ENCODE data around the gene FHIP1A. TPM values are rescaled to one million over a fixed set of nuclear protein-coding genes. Genes with fewer than 3 reads are reported as not detected.
"Not testable (repeated sequence)": the region's sequence is repeated elsewhere in the genome, so short reads cannot be mapped to it uniquely, and the experiment has no call there.

Gene FHIP1A
- total RNA-seq, 4 donors from 2014 or later, result 34.7 to 143 (median 78.3) TPM

DNA sequence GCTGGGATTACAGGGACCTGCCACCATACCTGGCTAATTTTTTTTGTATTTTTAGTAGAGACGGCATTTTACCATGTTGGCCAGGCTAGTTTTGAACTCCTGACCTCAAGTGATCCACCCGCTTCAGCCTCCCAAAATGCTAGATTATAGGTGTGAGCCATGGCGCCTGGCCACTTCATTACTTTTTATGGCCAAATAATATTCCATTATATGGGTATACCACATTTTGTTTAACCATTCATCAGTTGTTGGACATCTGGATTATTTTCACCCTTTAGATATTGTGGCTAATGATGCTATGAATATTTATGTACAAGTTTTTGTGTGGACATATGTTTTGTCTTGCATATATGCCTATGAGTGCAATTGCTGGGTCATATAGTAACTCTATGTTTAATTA lies 8.6 kb upstream of the FHIP1A start:
- DNase-seq (no peak), ATAC-seq (no peak)
- Histone ChIP-seq H3K27me3 (no peaks in the 10 kb centered on the region), H3K4me1 (peaks cover 3 to 10% of the 10 kb centered on the region in 2 donors), H3K9me3 (no peaks in the 10 kb centered on the region), H3K36me3 (no peaks in the 10 kb centered on the region), H3K4me3 (no peak overlapping the region), H3K27ac (no peak overlapping the region)
- in situ Hi-C loops (cut with MboI; ENCODE audit: low sequenced_read_pairs in 4 of 4) (loop anchor here in 1 of 4 donors (25.0 kb wide), 1 partner anchor 262 kb away; no protein-coding TSS in a partner anchor), intact Hi-C loops (cut with DNase I; ENCODE audit: low total_unique reads) (no loop called here)
- TF ChIP-seq CTCF (IDR thresholded peaks at IDR 0.05 in 4 of 5, conservative IDR thresholded peaks at IDR 0.05 in 1 of 5) (no peak), POLR2A (IDR thresholded peaks at IDR 0.05) (no peak)

GRCh38 chr4:151401739-151402138 lies 7.2 kb upstream of the FHIP1A start:
- no peaks in the 10 kb centered on the region for H3K27me3 ChIP-seq
- H3K36me3 ChIP-seq, result no peaks in the 10 kb centered on the region
- no peaks in the 10 kb centered on the region for H3K9me3 ChIP-seq
- ATAC-seq (peak in 1 of 2 donors; percentile 45), DNase-seq (no peak)
- in situ Hi-C loops (cut with MboI; ENCODE audit: low sequenced_read_pairs in 4 of 4) (loop anchor here in 1 of 4 donors (25.0 kb wide), 1 partner anchor 261 kb away; no protein-coding TSS in a partner anchor), intact Hi-C loops (cut with DNase I; ENCODE audit: low total_unique reads) (no loop called here)
- H3K4me3 ChIP-seq, result no peak overlapping the region
- no peak for TF ChIP-seq CTCF (IDR thresholded peaks at IDR 0.05 in 4 of 5, conservative IDR thresholded peaks at IDR 0.05 in 1 of 5)
- TF ChIP-seq POLR2A (IDR thresholded peaks at IDR 0.05), result no peak
- H3K27ac ChIP-seq, result peak overlapping the region; percentile 15 to 59 (median 28)
- peaks cover 3 to 10% of the 10 kb centered on the region in 2 donors for H3K4me1 ChIP-seq

- in situ Hi-C loops (cut with MboI; ENCODE audit: low sequenced_read_pairs in 4 of 4), result loop anchor here in 1 of 4 donors (25.0 kb wide), 1 partner anchor 260 kb away; no protein-coding TSS in a partner anchor
Measured at GRCh38 chr4:151402145-151402865, 6.7 kb upstream of the FHIP1A start.

GRCh38 chr4:151403656-151404055 lies 5.3 kb upstream of the FHIP1A start:
- Histone ChIP-seq H3K27ac (no peak overlapping the region), H3K9me3 (no peaks in the 10 kb centered on the region), H3K36me3 (no peaks in the 10 kb centered on the region), H3K4me3 (no peak overlapping the region), H3K27me3 (no peaks in the 10 kb centered on the region), H3K4me1 (peaks cover 11 to 23% of the 10 kb centered on the region in 2 donors)
- no peak for TF ChIP-seq POLR2A (IDR thresholded peaks at IDR 0.05)
- TF ChIP-seq CTCF (IDR thresholded peaks at IDR 0.05 in 4 of 5, conservative IDR thresholded peaks at IDR 0.05 in 1 of 5), result no peak
- intact Hi-C loops (cut with DNase I; ENCODE audit: low total_unique reads) (no loop called here), in situ Hi-C loops (cut with MboI; ENCODE audit: low sequenced_read_pairs in 4 of 4) (loop anchor here in 1 of 4 donors (25.0 kb wide), 1 partner anchor 259 kb away; no protein-coding TSS in a partner anchor)
- DNase-seq, result no peak
- no peak for ATAC-seq

More at GRCh38 chr4:151402145-151402865, 6.7 kb upstream of the FHIP1A start:
- intact Hi-C loops (cut with DNase I; ENCODE audit: low total_unique reads), result no loop called here
- TF ChIP-seq CTCF (IDR thresholded peaks at IDR 0.05 in 4 of 5, conservative IDR thresholded peaks at IDR 0.05 in 1 of 5) (no peak), POLR2A (IDR thresholded peaks at IDR 0.05) (no peak)
- H3K27me3 ChIP-seq, result no peaks in the 10 kb centered on the region
- ATAC-seq, result peak in 1 of 2 donors; percentile 49
- no peaks in the 10 kb centered on the region for H3K36me3 ChIP-seq
- peak overlapping the region; percentile 15 to 59 (median 28) for H3K27ac ChIP-seq
- H3K4me3 ChIP-seq, result no peak overlapping the region
- no peak for DNase-seq
- H3K4me1 ChIP-seq, result peaks cover 3 to 12% of the 10 kb centered on the region in 2 donors
- H3K9me3 ChIP-seq, result no peaks in the 10 kb centered on the region

- intact Hi-C loops (cut with DNase I; ENCODE audit: low total_unique reads), result loop anchor here (5.0 kb wide), 3 partner anchors 127 to 287 kb away; no protein-coding TSS in a partner anchor
Measured at GRCh38 chr4:151404802-151405201, 4.2 kb upstream of the FHIP1A start.

More at GRCh38 chr4:151404802-151405201, 4.2 kb upstream of the FHIP1A start:
- not testable (repeated sequence) for ATAC-seq, H3K9me3 ChIP-seq, H3K36me3 ChIP-seq, H3K27me3 ChIP-seq, H3K4me3 ChIP-seq, H3K27ac ChIP-seq
- H3K4me1 ChIP-seq, result peaks cover 11 to 23% of the 10 kb centered on the region in 2 donors
- in situ Hi-C loops (cut with MboI; ENCODE audit: low sequenced_read_pairs in 4 of 4), result loop anchor here in 1 of 4 donors (25.0 kb wide), 1 partner anchor 257 kb away; no protein-coding TSS in a partner anchor
- DNase-seq, result peak in 1 of 2 donors; percentile 19

Data from gastrocnemius medialis (tissue), 4 donors.